H9 (cell line): Measurements from ENCODE around the gene CPM. TPM values are rescaled to one million over a fixed set of nuclear protein-coding genes. Genes with fewer than 3 reads are reported as not detected.

Source experiments
- DNase-seq: peaks from one replicate; pipeline ENCODE4 v3.0.0-alpha.2; 2017
- H2AFZ ChIP-seq: one replicate; pipeline ENCODE4 v1.6.1; 2013; ENCODE audit warnings: mild to moderate bottlenecking, low read length, control low read depth, moderate library complexity
- H2AK5ac ChIP-seq: 2 replicates; pipeline ENCODE4 v1.6.1; 2013; ENCODE audit warnings: low read length, control low read depth, mixed read lengths; ENCODE audit not compliant: insufficient read length
- H2BK120ac ChIP-seq: one replicate; pipeline ENCODE4 v1.6.1; 2013; ENCODE audit warnings: low read depth, mild to moderate bottlenecking, low read length, control low read depth, inconsistent platforms; ENCODE audit not compliant: poor library complexity, severe bottlenecking
- H2BK12ac ChIP-seq: 2 replicates; pipeline ENCODE4 v1.6.1; 2013; ENCODE audit warnings: low read length, control low read depth, mixed read lengths, low read depth; ENCODE audit not compliant: insufficient read length
- H2BK15ac ChIP-seq: 2 replicates; pipeline ENCODE4 v1.6.1; 2013; ENCODE audit warnings: low read depth, low read length, control low read depth
- H2BK20ac ChIP-seq: one replicate; pipeline ENCODE4 v1.6.1; 2013; ENCODE audit warnings: low read depth, mild to moderate bottlenecking, low read length, control low read depth, inconsistent platforms; ENCODE audit not compliant: poor library complexity, severe bottlenecking
- H2BK5ac ChIP-seq: 2 replicates; pipeline ENCODE4 v1.6.1; 2013; ENCODE audit warnings: low read length, control low read depth, mixed read lengths; ENCODE audit not compliant: insufficient read length
- H3K14ac ChIP-seq: 2 replicates; pipeline ENCODE4 v1.6.1; 2013; ENCODE audit warnings: low read length, control low read depth; ENCODE audit not compliant: insufficient read depth
- H3K18ac ChIP-seq: 2 replicates; pipeline ENCODE4 v1.6.1; 2013; ENCODE audit warnings: low read depth, mild to moderate bottlenecking, mixed read lengths, low read length, control low read depth; ENCODE audit not compliant: insufficient read length
- H3K23ac ChIP-seq: 2 replicates; pipeline ENCODE4 v1.6.1; 2013; ENCODE audit warnings: low read length, control low read depth, mixed read lengths, low read depth; ENCODE audit not compliant: insufficient read length
- H3K23me2 ChIP-seq: 2 replicates; pipeline ENCODE4 v1.6.1; 2013; ENCODE audit warnings: low read depth, mild to moderate bottlenecking, mixed read lengths, low read length, control low read depth; ENCODE audit not compliant: insufficient read length, poor library complexity, severe bottlenecking
- H3K27ac ChIP-seq: 2 replicates; pipeline ENCODE4 v1.5.1; 2013; ENCODE audit warnings: low read length, control low read depth, mixed read lengths, low read depth; ENCODE audit not compliant: insufficient read length
- H3K27me3 ChIP-seq: 2 replicates; pipeline ENCODE4 v1.6.1; 2013; ENCODE audit warnings: low read length, control low read depth, inconsistent platforms; ENCODE audit not compliant: insufficient read depth
- H3K4ac ChIP-seq: 2 replicates; pipeline ENCODE4 v1.6.1; 2013; ENCODE audit warnings: low read depth, mild to moderate bottlenecking, control low read depth, inconsistent platforms, low read length, moderate library complexity
- H3K4me1 ChIP-seq: 2 replicates; pipeline ENCODE4 v1.6.1; 2013; ENCODE audit warnings: low read length, control low read depth, inconsistent platforms; ENCODE audit not compliant: insufficient read depth
- H3K4me2 ChIP-seq: 2 replicates; pipeline ENCODE4 v1.6.1; 2013; ENCODE audit warnings: low read length, control low read depth, mixed read lengths; ENCODE audit not compliant: insufficient read length, insufficient read depth
- H3K56ac ChIP-seq: 2 replicates; pipeline ENCODE4 v1.6.1; 2013; ENCODE audit warnings: low read depth, mild to moderate bottlenecking, mixed read lengths, low read length, control low read depth; ENCODE audit not compliant: insufficient read length
- H3K79me1 ChIP-seq: 2 replicates; pipeline ENCODE4 v1.6.1; 2013; ENCODE audit warnings: low read depth, mild to moderate bottlenecking, moderate library complexity, low read length, control low read depth, inconsistent platforms; ENCODE audit not compliant: insufficient read depth, poor library complexity, severe bottlenecking
- H3K79me2 ChIP-seq: 2 replicates; pipeline ENCODE4 v1.6.1; 2013; ENCODE audit warnings: low read length, control low read depth, inconsistent platforms; ENCODE audit not compliant: insufficient read depth
- H3K9ac ChIP-seq: 2 replicates; pipeline ENCODE4 v1.6.1; 2013; ENCODE audit warnings: low read length, control low read depth, mixed read lengths; ENCODE audit not compliant: insufficient read length; ENCODE audit errors: extremely low read depth
- H3K9me3 ChIP-seq: one replicate; pipeline ENCODE4 v1.6.1; 2013; ENCODE audit warnings: low read depth, low read length, inconsistent platforms; ENCODE audit not compliant: control insufficient read depth
- H3T11ph ChIP-seq: one replicate; pipeline ENCODE4 v1.6.1; 2013; ENCODE audit warnings: mild to moderate bottlenecking, low read length, control low read depth, inconsistent platforms
- H4K20me1 ChIP-seq: one replicate; pipeline ENCODE4 v1.6.1; 2013; ENCODE audit not compliant: control insufficient read depth, insufficient read length, insufficient read depth
- H4K5ac ChIP-seq: 2 replicates; pipeline ENCODE4 v1.6.1; 2013; ENCODE audit warnings: low read depth, mild to moderate bottlenecking, mixed read lengths, low read length, control low read depth; ENCODE audit not compliant: insufficient read length
- H4K8ac ChIP-seq: replicated peaks from 2 replicates; pipeline ENCODE4 v1.6.1; 2013; ENCODE audit warnings: low read length, control low read depth, mixed read lengths, low read depth; ENCODE audit not compliant: insufficient read length
- H4K91ac ChIP-seq: 2 replicates; pipeline ENCODE4 v1.6.1; 2013; ENCODE audit warnings: low read depth, mild to moderate bottlenecking, moderate library complexity, mixed read lengths, low read length, control low read depth; ENCODE audit not compliant: insufficient read length
- H3K27ac Mint-ChIP-seq, 3 experiments: 2 replicates in 2 of 3; 3 replicates in 1 of 3; pipeline ENCODE4 v1.8.0; 2020 to 2021; ENCODE audit warnings: mixed read lengths in 3 of 3, mild to moderate bottlenecking in 1 of 3, moderate library complexity in 1 of 3
- H3K27me3 Mint-ChIP-seq: 2 replicates; pipeline ENCODE4 v1.8.0; 2021; ENCODE audit warnings: low read depth, mild to moderate bottlenecking, moderate library complexity, mixed read lengths
- H3K36me3 Mint-ChIP-seq, 3 experiments: 2 replicates in 2 of 3; 3 replicates in 1 of 3; pipeline ENCODE4 v1.8.0; 2020 to 2021; ENCODE audit warnings: low read depth in 3 of 3, mixed read lengths in 3 of 3; ENCODE audit not compliant: insufficient read depth in 1 of 3
- H3K4me1 Mint-ChIP-seq, 2 experiments: 2 replicates each; pipeline ENCODE4 v1.8.0; 2020; ENCODE audit warnings: mixed read lengths in 2 of 2
- H3K4me3 Mint-ChIP-seq, 2 experiments: 2 replicates in 1 of 2; 3 replicates in 1 of 2; pipeline ENCODE4 v1.8.0; 2020 to 2021; ENCODE audit warnings: mild to moderate bottlenecking in 2 of 2, mixed read lengths in 2 of 2, moderate library complexity in 1 of 2
- H3K9me3 Mint-ChIP-seq, 2 experiments: 2 replicates in 1 of 2; 3 replicates in 1 of 2; pipeline ENCODE4 v1.8.0; 2020; ENCODE audit warnings: mild to moderate bottlenecking in 2 of 2, mixed read lengths in 2 of 2, moderate library complexity in 1 of 2
- WGBS: extraction: QIAGEN DNeasy Blood & Tissue Kit; methylation state at CpG from one replicate; pipeline ENCODE4 v1.1.7; 2013; ENCODE audit warnings: missing lambda C conversion rate, low lambda C conversion rate, mixed read lengths; ENCODE audit not compliant: insufficient read length; ENCODE audit errors: extremely low coverage; 5-methylcytosine and 5-hydroxymethylcytosine counted together
- total RNA-seq: library from RNA; stranded (reverse); gene quantifications from 2 replicates; pipeline ENCODE4 v1.2.1, GENCODE V29; 2021
- TF ChIP-seq, protein P1 (sequence below): fragments of 200-600 bp; sonication (generic); conservative IDR thresholded peaks from 3 replicates; pipeline ENCODE4 v1.8.0; 2021; ENCODE audit warnings: antibody characterized with exemption, mild to moderate bottlenecking

Gene CPM
- total RNA-seq, 1 experiment from 2014 or later: 1.2 TPM

DNA sequence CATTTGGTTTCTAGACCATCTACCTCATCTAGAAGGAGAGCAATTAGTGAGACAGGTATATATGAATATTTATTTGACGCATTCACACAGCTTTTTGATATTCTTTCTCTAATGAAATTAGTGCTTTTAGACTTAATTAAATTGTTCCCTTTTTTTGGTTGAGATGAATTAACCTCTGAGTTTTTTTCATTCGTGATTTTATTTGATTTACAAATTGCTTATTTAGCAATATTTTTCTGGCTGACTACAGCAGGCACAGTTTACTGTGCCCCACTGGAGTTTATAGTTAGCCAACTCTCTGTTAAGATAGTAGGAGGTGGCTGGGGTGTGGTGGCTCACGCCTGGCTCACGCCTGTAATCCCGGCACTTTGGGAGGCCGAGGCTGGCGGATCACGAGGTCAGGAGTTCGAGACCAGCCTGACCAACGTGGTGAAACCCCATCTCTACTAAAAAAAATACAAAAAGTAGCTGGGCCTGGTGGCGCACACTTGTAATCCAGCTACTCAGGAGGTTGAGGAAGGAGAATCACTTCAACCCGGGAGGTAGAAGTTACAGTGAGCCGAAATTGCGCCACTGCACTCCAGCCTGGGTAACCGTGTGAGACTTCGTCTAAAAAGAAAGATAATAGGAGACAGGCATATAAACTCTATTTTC, 108.2 kb downstream of the CPM start:
- Mint-ChIP-seq H3K36me3 (peaks cover 25 to 90% (median 71%) of the 10 kb centered on the region in 3 experiments; a peak in 6 of 7 replicates), H3K9me3 (no peaks in the 10 kb centered on the region), H3K27me3 (no peaks in the 10 kb centered on the region), H3K27ac (no peak overlapping the region), H3K4me3 (no peak overlapping the region), H3K4me1 (no peaks in the 10 kb centered on the region)
- H3K79me1 ChIP-seq: no peaks in the 10 kb centered on the region
- no peak overlapping the region for H2BK5ac ChIP-seq
- no peak overlapping the region for H2BK120ac ChIP-seq
- no peak overlapping the region for H2AK5ac ChIP-seq
- no peak overlapping the region for H3K27ac ChIP-seq
- H4K5ac ChIP-seq: no peak overlapping the region
- H3K9ac ChIP-seq: no peak overlapping the region
- no peak overlapping the region for H4K91ac ChIP-seq
- H2BK15ac ChIP-seq: no peak overlapping the region
- H3K56ac ChIP-seq: no peak overlapping the region
- no peak overlapping the region for H2AFZ ChIP-seq
- no peak overlapping the region for H3K14ac ChIP-seq
- H3K4me1 ChIP-seq: no peaks in the 10 kb centered on the region
- no peak overlapping the region for H3K18ac ChIP-seq
- H2BK12ac ChIP-seq: no peak overlapping the region
- H3K23me2 ChIP-seq: no peaks in the 10 kb centered on the region
- no peaks in the 10 kb centered on the region for H3K27me3 ChIP-seq
- TF ChIP-seq, protein P1, sequence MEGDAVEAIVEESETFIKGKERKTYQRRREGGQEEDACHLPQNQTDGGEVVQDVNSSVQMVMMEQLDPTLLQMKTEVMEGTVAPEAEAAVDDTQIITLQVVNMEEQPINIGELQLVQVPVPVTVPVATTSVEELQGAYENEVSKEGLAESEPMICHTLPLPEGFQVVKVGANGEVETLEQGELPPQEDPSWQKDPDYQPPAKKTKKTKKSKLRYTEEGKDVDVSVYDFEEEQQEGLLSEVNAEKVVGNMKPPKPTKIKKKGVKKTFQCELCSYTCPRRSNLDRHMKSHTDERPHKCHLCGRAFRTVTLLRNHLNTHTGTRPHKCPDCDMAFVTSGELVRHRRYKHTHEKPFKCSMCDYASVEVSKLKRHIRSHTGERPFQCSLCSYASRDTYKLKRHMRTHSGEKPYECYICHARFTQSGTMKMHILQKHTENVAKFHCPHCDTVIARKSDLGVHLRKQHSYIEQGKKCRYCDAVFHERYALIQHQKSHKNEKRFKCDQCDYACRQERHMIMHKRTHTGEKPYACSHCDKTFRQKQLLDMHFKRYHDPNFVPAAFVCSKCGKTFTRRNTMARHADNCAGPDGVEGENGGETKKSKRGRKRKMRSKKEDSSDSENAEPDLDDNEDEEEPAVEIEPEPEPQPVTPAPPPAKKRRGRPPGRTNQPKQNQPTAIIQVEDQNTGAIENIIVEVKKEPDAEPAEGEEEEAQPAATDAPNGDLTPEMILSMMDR: no peak
- no peak for DNase-seq
- H4K20me1 ChIP-seq: no peaks in the 10 kb centered on the region
- H3K79me2 ChIP-seq: no peaks in the 10 kb centered on the region
- H3K4me2 ChIP-seq: no peak overlapping the region
- H2BK20ac ChIP-seq: no peak overlapping the region
- H3K9me3 ChIP-seq: no peaks in the 10 kb centered on the region
- H3K4ac ChIP-seq: no peak overlapping the region
- no peak overlapping the region for H4K8ac ChIP-seq
- no peak overlapping the region for H3K23ac ChIP-seq
- H3T11ph ChIP-seq: no peak overlapping the region
- no CpG with 5 or more reads among the region's 16 CpGs for WGBS
